Iris pigment epithelial cell (primary cell): ENCODE measurements around the gene ANKS3.

Source experiments
- DNase-seq: peaks from one replicate; pipeline ENCODE4 v3.0.0-alpha.2; 2011; ENCODE audit warnings: low read depth

The ANKS3 gene

GRCh38 chr16:4734063-4734729 is at the start of gene ANKS3, which contains the start of gene DNAAF8:
Gene ANKS3 (minus strand): TSS chr16:4734271. CDS start chr16:4730149, 4,122 bp downstream.
Gene DNAAF8 (plus strand): TSS chr16:4734537. CDS start chr16:4736515, 1,978 bp downstream.
- DNase-seq, result peak; percentile 99

DNA sequence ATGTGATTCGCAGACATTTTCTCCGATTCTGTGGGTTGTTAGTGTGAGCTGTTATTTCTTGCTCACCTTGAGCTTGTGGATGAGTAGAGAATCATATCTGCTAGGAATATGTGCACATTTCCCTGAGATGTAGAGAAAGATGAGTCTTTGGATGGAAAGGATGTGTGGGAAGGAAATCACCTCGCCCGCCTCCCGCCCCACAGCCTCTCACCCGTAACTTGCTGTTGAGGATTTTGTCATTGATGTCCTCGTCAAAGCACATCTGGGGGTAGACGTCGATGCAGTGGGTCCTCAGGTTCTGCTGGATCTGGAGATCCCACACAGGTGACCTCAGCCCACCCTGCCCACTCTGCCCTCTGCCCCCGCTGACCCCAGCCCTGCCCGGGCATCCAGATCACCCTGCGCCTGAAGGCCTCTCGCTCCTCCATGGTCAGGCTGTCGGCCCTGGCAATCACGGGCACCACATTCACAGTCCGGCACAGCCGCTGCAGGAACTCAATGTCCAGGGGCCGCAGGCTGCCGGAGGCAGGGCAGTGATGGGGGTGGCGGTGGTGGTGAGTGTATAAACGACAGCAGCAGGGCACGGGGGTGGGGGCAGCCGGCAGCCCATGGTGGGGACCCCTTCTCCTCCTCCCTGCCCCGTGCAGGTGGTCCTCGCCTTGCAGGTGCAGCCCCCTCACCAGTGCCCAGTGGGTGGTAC is 49.3 kb upstream of the ANKS3 start:
- no peak for DNase-seq

- peak; percentile 28 for DNase-seq
Observed at GRCh38 chr16:4780235-4780634, 46.2 kb upstream of the ANKS3 start.

- DNase-seq, result no peak
Observed at GRCh38 chr16:4778050-4778392, 44.0 kb upstream of the ANKS3 start.

GRCh38 chr16:4777339-4778049 is 43.4 kb upstream of the ANKS3 start:
- DNase-seq, result no peak

- no peak for DNase-seq
Observed at GRCh38 chr16:4776141-4776705, 42.2 kb upstream of the ANKS3 start.

- no peak for DNase-seq
Observed at GRCh38 chr16:4775005-4775404, 40.9 kb upstream of the ANKS3 start.

- DNase-seq, result no peak
Observed at GRCh38 chr16:4772351-4772750, 38.3 kb upstream of the ANKS3 start.

DNA sequence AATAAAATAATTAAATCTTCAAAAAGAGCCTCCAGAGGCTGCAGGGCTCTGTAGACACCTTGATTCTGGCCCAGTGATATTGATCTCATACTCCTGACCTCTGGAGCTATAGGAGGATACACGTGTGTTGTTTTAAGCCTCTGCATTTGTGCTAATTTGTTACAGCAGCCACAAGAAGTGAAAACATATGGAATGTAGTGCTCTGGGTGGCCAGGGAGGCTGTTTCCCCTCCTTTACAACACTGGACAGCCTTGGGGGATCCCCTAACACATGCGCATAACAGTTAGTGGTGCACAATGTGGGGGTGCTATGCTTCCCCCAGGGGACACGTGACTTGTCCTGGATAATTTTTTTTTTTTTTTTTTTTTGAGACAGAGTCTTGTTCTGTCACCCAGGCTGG is 37.6 kb upstream of the ANKS3 start:
- DNase-seq, result no peak

DNA sequence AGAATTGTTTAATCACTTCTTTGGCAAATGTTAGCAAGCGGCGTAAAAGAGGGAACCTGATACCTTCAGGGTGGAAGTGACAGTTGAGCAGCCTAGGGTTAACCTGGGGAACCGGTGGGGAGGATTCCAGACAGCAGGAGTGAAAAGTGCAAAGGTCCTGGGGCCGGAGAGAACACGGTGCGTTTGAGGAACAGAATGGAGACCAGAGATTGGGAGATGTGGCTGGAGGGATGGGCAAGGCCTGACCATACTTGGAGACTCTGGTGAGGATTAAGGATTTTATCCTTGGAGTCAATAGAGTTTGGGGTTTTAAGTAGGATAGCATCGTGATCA is 35.2 kb upstream of the ANKS3 start:
- DNase-seq, result no peak

DNA sequence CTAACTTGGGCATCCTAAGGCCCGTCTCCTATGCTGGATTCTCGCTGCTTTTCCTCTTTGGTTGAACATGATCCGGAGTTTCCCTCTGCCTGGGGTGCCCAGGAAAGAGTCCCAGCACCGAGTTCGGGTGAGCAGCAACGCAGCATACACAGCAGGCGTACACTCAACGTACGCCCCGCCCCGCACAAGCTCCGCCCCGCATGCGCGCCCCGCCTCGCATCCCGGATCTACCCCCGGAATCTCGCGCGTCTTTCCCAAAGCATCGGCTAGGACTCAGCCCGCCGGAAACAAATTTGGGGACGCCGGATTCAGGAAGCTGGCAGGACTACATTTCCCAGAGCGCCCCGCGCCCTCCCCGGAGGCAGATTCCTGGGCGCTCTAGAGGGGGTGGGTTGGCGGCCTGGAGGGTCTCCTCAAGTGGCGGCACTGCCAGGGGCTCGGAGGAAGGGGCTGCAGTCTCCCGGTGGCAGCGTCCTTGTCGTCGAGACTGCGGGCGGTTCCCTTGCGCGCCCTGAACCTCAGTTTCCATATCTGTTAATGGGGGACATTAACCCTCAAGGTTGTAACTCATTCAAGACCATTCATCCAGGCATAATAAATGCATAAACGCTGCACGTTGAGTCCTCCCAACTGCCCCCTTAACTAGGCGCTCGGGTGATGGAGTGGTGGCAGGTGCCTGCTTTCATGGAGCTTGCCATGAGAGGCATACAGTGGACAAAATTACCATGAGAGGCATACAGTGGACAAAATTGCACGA is 34.7 kb upstream of the ANKS3 start:
- DNase-seq, result peak; percentile 96

DNA sequence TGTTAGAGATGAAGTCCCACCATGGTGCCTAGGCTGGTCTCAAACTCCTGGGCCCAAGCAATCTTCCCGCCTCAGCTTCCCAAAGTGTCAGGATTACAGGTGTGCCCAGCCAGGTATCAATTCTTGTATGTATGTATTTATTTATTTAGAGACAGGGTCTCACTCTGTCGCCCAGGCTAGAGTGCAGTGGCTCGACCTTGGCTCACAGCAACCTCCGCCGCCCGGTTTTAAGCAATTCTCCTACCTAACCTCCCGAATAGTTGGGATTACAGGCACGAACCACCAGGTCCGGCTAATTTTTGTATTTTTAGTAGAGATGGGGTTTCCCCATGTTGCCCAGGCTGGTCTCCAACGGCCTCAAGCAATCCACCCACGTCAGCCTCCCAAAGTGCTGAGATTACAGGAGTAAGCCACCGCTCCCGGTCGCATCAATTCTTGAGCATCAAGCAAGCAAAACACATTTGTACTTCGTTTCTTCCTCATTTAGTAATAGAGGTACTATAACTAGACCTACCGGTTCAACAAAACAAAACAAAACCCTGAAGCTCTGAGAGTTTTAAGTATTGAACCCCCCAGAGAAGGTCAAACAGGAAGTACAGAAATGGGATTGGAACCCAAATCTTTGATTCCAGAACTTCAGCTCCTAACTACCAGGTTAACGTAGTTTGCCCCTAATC is 33.9 kb upstream of the ANKS3 start:
- peak; percentile 36 for DNase-seq

DNA sequence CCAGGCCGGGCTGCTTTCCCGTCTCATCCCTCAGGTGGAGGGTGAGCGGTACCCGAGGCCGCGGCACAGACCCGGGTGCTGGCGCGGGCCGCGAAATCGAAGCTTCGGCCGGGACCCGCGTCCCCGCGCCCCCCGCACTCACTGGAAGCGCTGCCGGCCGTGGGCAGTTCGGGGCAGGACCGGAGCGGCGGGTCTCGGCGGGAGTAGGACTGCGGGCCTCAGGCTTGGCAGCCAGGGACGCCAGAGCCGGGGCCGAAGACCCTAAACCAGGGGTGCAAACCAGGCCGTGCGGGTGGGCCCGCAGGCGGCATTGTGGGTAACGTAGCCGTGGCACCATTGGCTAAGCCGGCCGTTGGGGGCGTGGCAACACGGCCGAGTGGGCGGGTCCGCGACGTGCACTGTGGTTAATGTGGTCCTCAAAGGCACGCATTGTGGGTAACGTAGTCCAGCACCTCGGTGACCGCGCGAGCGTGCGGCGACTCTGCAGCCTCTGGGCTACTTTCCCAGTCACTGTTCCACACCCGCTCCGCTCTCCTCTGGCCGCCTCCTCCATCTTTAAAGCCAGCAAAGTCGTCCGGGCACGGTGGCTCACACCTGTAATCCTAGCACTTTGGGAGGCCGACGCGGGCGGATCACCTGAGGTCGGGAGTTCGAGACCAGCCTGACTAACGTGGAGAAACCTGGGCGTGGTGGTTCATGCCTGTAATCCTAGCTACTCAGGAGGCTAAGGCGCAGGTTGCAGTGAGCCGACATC is 33.0 kb upstream of the ANKS3 start, which contains the start of gene ZNF500:
Gene ZNF500 (minus strand): TSS at position 288 of the 754 bp plus-strand sequence. CDS start 1,184 bp downstream, outside the sequence.
- DNase-seq, result peak; percentile 94

DNA sequence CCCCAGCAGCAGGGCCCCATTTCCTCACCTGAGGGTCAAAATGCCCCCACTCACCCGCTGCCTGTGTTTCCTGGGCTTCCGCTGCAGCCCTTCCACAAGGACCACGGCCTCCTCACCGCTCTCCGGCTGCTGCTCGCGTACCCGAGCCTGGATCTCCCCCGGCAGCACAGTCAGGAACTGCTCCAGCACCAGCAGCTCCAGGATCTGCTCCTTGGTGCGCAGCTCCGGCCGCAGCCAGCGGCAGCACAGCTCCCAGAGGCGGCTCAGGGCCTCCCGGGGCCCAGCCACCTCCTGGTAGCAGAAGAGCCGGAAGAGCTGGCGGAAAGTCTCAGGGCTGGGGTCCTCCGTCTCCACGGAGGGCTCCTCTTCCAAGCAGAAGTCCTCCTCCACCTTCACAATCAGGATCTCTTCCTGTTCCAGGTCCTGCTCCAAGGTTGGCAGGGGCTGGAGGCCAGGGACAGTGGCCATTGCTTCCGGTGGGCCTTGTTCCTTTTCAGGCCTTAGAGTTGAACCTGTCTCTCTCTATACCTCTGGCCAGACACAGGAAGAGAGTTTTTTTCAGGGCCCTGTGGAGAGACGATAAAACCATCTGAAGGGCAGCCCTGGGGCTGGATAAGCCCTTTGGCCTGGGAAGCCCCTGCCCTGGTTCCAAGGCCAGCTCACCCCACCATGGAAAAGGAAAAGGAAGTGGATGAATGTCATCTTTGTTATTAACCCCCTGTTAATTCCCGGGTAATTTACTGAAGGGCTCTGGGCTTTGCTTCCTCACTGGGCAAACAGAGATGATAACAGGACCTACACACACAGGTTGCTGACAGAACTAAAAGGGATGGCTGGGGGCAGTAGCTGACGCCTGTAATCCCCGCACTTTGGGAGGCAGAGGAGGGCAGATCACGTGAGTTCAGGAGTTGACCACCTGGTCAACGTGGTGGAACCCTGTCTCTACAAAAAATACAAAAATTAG is 31.7 kb upstream of the ANKS3 start:
- DNase-seq, result no peak

DNA sequence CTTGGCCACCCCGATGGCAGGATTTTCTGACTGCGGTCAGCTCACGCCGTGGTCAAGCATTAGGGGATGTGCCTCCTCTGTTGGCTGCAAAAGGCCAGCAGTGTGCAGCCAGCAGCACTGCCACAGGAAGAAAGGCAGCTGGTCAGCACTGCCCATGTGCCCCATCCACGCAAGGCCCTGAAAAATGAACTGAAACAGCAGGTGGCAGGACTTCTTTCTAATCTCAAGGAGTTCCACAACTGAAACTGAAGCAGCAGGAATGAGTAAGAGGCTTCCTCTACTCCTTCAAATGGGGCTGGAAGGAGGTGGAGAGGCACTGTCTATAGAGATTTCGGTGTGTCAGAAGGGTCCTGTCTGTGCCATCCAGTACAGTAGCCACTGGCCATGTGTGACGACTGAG is 29.7 kb upstream of the ANKS3 start:
- DNase-seq, result no peak

- no peak for DNase-seq
Observed at GRCh38 chr16:4762205-4762604, 28.1 kb upstream of the ANKS3 start.

GRCh38 chr16:4760221-4760910 is 26.3 kb upstream of the ANKS3 start:
- no peak for DNase-seq

GRCh38 chr16:4755687-4756086 is 21.6 kb upstream of the ANKS3 start:
- DNase-seq, result no peak

DNA sequence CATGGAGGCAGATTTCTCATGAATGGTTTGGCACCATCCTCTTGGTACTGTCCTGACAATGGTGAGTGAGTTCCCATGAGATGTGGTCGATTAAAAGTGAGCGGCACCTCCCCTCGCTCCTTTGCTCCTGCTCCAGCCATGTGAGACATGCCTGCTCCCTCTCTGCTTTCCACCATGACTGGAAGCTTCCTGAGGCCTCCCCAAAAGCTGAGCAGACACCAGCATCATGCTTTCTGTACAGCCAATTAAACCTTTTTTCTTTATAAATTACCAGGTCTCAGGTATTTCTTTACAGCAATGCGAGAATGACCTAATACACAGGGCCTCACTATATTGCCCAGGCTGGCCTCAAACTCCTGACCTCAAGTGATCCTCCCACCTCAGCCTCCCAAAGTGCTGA is 20.8 kb upstream of the ANKS3 start:
- DNase-seq, result no peak
